Fibroblast of skin of right quadriceps (primary cell): ENCODE results near the gene BCR.

Experiments used
- DNase-seq: peaks from one replicate; pipeline ENCODE4 v3.0.0-alpha.2; 2013

Gene BCR

DNA sequence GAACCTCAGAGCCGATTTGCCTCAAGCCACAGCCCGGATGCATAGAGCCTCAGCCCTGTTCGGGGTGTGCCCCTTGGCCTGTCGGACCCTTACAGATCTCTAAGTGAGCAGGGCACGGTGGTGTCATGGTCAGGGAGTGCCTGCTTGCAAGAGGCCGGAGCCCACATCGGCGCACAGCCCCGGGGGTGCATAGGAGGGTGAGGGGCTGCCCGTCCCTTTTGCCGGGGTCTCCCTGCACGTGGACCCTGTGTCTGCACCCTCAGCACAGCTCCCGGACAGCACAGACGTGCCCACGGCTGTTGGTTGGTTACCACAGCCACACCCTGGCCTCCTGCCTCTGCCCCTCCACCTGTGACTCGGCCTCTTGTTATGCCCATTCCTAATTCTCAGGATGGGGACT, 28.5 kb upstream of the BCR start:
- DNase-seq: no peak

DNA sequence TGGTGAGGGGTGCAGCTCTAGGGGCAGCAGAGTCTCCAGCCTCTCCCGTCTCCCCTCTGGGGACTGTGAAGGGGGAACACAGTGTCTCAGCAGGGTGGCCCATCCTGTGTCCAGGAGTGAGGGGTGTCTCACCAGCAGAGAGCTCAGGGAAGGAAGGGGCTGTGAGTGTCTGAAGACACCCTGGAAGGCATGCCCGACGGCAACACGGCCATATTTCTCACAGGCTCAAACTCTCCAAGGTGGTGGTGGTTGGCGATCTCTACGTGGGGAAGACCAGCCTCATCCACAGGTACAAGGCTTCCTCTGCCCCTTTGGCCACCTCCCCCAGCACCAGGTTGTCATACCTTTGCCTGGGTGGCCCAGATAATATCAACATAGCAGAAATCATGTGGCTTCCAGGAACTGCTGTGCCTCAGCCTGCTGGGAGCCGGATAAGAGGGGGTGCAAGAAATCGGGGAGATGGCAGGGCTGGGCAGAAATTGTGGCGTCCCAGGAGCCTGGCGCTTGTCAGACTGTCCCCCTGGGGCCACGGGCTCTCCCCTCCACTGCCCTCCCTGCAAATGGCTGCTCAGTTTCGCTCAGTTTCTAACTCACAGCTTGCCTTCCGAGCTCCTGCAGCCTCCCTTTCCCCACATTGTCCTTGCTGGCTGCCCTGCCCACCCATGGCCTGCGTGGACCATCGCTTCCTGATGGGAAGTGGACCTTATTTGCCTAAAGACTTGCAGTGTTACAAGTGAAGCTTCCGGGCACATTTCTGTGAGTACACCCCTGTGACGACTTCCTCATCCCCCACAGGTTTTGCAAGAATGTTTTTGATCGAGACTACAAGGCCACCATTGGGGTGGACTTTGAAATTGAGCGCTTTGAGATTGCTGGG, 27.8 kb upstream of the BCR start:
- no peak for DNase-seq

DNA sequence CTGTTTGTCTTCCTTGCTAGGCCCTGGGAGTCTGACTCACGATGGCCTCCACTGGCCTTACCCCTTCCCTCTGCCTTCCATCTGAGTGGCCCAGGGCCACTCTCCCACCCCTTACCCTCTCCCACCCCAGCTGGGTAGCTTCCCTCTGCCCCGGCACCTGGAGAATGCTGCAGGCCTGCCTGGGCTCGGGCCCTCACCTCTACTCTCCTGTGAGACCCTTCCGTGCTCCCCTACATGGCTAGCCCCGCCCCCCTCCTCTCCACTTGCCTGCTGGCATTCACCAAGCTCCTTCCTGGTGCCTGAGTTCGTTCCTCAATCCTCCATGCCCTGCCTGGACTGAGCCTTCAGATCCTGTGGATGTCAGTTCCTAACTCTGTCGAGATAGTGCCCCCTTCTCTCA, 26.3 kb upstream of the BCR start:
- DNase-seq: no peak

DNA sequence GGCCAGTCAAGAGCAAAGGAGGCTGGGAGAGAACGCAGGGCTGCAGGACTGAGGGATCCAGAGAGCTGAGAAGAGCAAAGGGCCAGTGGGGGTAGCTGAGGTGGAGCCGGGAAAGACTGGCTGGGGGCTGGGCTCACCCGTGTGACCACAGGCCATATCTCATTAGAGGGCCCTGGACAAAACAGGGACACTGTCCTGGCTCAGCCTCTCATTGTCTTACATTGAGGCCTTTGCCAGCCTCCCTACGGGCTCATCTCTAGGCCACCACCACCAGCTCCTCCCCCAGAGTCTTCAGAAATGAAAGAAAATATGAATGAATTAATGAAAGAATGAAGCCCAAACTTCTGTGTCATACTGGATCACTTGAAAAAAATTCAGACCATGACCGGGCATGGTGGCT, 25.8 kb upstream of the BCR start:
- no peak for DNase-seq

DNA sequence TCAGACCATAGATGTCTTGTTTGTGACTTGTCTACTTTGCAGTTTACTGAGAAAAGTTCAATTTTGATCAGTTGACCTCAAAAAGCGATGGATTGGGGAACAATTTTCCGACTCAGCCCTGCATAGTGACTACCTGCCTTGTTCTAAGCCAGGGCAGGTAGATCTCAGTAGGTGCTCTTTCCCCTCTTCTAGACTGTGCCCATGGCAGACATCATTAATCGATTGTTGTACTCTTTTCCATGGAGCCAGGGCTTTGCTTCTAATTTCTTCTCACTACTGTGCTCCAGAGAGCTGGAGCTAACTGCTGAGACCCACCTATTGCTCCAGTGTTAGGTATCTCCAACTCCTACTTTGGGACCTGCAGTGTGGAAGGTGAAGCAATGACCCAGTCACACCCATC, 25.2 kb upstream of the BCR start:
- no peak for DNase-seq

DNA sequence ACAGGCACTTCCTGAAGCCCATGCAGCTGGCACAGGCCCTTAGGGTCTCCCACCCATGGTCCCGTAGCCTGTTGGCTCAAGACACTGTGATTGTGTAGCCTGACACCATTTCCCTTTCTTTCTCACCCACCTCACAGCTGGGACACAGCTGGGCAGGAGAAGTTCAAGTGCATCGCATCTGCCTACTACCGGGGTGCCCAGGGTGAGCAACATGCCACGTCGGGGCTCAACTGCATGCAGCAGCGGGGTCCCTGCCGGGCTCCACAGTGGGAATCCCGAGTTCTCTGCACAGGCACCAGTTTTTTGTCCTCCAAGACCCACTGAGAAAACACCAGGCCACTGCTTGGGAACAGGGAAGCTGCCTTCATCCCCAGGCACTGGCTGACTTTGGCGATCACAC, 24.5 kb upstream of the BCR start:
- no peak for DNase-seq

DNA sequence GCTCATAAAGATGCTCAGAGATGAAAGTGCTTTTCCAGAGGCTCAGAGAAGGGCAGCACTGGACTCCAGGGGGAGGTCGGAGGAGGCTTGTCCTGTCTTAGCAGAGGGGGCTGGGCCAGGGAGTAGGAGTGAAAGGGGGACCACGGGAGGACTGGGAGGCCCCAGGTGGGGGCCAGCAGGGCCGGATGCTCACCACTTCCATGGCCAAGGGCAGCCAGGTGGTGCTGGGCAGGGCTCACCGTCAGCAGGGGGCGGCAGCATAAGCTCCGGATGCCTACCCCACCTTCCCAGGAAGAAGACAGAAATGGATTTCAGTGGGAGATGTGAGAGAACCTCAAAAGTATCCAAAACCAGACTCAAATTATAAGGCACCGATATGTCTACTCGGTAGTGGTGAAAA, 24.0 kb upstream of the BCR start:
- no peak for DNase-seq

DNA sequence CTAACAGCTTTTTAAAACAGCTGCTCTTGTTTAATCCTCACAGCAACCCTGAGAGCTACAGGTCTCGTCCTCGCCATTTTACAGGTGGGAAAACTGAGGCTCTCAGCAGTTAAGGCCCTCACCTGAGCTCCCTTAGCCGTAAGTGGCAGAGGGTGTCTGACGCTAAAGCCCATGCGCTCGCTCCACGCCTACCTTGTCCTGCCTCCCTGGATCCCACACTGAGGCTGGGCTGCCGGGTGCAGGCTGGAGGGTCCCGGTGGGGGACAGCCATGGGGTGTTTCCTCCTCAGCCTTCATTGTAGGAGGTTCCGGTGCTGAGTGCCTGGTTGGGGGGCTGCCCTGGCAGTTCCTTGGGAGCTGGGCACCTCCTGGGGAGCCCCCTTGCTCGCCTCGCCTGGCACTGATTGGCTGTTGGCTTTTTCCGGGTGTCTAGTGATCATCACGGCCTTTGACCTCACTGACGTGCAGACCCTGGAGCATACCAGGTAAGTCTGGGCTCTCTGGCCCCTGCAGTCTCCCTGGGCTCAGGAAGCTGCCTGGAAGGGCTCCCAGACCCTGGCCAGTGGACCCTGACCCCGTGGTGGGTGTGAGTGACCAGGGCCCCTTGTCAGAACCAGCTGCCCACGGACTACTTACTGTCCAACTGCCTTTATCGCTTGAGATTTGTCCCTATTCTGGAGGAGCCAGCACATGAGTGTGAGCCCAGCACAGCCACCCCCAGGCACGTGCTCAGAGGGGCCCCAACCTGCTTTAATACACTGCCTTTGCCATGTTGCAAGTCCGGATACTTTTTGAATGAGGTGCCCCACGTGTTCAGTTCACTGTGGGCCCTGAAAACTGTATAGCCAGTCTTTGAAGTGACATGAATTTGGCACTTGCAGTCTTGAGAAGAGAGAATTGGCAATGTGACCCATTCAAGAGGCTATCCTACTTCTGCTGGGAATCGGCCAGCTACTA, 22.5 kb upstream of the BCR start:
- no peak for DNase-seq

DNA sequence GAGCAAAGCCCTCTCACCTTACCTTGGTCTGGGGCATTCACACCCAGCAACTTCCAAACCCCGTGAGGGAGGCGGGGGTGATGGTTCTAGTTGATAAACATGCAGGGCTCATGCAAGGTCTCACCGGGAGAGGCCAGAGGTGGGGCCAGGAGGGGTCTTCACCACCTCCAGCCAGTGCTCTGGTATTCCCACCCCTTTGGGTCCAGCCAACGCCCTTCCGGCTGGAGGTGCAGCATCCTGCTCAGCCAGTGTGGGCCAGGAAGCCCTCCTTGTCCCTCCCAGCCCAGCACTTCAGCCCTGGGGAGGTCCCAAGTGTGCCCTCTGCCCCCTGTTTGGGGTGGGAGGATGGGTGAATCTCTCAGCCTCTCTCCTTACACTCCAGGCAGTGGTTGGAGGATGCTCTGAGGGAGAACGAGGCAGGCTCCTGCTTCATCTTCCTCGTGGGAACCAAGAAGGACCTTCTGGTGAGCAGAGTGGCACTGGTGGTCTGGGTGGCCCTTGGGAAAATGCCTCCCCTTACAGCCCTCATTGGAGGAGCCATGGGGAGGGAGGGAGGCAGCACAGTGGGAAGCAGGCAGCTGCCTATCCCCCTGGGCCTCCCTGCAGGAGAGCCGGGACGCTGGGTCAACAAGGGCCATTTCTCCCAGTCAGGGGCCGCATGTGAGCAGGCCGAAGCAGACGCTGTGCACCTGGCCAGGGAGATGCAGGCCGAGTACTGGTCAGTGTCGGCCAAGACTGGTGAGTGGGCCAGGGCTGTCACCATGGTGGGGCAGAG, 21.6 kb upstream of the BCR start:
- DNase-seq: no peak

DNA sequence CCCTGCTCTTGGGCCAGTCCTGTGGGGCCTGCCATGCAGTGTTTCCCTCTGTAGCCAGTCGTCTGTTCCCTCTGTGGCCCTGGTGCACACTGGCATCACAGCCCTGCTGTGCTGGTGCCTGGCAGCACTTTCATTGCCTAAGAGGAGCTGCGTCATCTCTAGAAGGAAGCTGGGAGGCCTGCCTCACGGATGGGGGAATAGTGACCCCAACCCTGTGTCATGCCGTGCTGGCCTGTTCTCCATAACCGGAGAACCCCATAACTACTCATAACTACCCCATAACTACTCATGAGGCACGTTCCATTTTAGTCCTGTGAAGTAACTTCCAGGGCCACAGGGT, 21.0 kb upstream of the BCR start:
- DNase-seq: no peak

DNA sequence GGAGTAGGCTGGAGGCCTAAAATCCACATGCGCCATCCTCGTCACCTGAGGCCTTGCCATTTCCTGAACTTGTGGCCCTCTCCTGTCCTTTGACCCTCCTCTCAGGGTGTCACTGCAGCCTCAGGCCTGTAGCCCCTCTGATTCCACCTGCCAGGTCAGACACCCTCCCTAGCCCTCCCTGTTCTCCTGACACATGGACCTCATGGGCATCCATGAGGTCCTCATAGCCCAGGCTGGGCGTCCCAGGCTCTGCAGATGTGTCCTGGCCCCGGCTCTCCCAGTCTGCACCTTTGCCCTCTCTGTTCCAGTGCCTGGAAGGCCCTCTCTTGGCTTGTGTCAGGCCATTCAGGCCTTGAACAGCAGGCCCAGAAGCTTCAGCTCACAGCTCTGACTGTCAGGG, 19.3 kb upstream of the BCR start:
- DNase-seq: no peak

DNA sequence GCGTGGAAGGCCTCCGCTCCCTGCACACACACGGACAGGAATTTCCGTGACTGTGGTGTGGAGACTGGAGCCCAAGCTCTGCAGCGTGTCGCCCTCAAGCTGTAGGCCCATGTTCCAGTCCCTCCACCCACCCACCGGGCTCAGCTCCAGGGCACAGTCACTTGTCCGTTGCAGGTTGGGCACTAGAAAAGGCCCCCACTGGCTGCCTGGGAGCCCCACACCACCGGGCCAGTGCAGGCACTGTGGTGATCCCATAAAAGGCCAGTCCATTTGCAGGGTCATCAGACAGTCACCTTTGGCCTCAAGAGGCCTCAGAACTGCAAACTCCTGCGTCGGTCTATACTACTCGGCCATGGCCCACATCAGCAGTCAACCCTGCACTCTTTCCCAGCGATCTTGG, 18.7 kb upstream of the BCR start:
- no peak for DNase-seq

DNA sequence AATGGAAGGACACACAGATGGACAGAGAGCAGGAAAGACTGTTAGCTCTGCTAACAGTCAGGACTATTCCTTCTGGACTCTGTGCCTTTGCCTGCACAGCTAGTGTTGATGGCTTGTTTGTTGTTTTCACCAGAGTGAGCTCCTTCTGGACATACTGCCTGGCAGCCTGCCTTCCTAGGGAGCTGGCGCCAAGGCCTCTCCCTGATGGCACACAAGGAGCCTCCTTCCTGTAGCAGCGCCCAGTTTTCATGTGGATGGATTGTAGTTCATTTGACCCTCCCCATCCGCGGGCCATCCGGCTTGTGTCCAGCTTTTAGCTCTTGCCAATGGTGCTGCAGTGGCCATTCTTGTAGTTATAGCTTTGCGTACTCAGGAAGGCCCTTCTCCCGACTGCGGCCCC, 16.6 kb upstream of the BCR start:
- no peak for DNase-seq

DNA sequence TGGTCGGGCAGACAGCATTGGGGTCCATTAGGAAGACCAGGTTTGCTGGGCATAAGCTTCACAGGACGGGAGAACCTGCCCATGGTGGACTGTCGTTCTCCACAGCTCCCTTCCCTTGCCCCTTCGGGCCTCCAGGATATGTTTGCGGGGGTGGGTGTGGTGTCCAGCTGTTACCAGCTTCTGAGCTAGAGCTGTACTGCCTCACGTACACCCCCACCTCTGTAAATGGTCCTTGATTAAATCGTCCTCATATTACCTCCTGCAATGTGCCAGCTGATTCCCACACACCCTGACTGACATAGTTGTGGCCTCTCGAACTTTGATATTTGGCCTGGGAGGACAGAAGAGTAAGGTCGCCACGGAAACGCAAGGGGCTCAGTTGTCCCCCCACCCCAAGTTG, 16.2 kb upstream of the BCR start:
- DNase-seq: no peak

DNA sequence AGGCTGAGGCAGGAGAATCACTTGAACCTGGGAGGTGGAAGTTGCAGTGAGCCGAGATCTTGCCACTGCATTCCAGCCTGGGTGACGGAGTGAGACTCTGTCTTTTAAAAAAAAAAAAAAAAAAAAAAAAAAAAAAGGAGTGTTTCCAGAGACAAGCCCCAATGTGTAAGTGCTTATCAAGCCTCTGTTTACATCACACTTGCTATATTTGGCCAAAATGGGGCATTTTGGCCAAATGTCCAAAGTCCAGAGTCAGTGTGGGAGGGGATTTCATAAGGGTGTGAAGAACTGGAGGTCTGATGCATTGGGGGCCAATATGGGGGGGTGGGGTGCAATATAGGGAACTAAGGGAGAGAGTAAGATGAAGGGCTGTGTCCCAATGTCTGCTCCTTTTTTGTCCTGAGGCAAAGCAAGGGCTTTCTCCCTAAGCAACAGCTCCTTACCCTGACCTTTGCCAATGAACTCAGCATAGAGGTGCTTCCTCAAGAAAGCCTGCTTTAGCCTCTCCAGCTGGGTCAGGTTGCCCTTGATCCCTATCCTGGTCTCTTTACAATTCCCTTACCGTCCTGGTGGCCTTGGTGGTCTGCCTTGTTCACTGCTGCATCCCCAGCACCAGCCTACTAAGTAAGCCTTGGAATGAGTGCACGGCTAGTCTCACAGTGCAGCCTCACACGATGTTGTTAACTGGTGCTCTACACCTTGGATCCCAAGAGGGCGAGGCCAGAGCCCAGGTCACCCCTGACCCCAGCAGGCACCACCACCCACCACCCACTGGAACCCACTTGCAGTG, 14.1 kb upstream of the BCR start:
- DNase-seq: no peak

DNA sequence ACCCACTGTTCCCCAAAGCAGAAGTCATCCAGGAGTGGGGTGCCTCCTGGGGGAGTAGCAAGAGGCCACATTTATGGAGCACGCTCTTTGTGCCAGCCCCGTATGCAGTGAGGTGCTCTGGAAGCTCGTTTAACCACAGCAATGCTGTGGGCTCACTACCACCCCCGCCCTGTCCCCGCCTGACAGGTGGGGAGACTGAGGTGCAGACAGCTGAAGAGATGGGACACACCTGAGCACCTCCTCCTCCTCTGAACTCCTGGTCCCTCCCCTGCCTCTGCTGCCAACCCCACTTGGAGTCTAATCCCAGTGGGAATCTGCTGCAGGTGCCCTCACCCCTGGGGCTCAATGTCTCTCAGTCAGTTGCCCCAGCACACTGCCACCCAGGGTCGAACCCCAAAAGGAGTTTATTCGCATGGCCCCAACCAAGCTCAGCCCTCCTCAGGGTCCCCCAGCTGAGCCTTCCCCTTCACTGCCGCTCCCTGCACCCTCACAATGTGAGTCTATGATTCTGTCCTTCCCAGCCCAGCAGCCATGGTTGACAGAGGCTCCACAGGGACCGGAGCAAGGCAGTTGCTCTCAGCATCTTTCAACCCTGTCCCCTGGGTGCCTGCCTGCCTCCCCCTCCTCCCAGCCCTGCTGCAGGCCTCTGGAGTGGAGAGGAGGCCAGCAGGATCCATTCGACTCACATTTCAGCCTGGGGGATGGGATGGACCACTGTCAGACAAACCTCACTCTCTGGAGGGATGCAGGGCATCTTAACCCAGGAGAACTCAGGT, 13.3 kb upstream of the BCR start:
- DNase-seq: no peak

DNA sequence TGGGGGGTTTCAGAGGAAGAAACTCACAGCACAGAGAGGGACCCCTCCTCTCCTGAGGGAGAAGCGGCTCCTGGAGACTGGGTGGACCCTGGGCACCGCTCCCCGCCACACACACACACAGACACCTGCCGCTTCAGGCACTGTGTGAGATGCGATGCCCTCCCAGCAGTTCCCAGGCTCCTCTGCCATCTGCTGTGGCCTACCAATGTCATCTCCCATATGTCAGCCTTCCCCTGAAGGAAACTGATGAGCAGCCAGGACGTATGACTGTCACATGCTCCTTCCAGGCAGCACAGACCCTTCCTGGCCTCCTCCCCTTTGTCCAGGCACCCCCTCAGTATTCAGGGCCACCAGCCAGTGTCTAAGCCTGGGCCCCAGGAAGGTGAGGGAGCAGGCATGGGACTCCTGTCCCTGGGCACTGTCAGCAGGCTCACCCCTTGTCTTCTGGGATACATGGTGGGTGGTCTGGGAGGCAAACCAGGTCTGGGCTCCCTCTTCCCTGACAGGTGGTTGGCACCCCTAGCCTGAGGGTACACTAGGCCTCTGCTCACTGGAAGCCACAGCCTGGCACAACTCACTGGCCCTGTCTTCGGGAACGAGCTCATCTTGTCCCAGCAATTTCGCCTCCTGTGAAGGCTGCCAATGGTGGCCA, 11.8 kb upstream of the BCR start:
- DNase-seq: no peak

DNA sequence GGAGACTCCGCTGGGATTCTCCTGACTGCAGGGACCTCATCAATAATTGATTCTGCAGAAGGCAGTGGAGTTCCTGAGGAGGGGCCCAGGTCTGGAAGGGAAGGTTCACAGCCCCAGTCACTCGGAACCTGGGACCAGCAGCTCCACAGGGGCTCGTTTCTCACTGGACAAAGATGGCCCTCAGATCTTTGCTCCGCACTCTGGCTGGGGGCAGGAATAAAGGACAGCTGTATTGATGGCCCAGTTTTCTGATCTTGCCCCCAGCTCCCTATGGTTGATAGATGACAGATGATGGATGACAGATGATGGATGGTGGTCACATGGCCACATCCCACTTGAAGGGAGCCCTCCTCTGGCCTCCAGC, 11.3 kb upstream of the BCR start:
- DNase-seq: no peak

DNA sequence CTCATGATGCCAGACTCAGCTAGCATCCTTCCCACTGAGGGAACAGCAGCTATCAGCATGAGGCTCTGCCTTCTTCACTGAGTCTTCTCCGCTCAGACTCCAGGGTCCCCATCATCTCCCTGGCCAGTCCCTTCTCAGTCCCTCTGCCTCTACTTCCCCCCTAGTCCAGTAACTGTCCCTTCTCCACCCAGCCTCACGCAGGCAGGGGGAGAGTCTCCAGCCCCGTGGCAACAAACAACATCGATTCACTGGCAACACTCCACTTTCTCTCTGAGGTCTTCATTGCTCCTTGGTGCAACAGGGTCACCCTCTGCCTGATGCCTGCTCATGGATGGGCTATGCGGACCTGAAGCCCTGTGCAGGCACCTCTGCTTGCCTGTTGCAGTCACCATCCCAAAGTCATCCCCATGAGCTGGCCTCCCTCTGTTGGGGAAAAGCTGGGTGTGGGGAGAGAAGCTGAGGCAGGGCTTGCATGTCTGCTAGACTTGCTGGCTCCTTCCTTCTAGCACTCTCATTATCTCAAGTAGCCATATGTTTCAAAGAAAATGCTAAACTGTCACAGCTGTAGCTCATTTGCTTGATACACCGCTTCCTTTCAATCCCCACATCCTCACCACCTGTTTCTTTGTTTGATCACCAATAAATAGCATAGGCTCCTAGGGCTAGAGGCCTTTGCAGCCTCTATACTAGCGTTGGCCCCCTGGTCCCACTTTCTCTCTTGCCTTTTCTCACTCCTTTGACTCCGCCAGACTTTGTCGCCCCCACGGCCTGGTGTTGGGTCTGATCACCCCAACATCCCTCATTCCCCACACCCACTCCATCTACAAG, 4.3 kb upstream of the BCR start:
- no peak for DNase-seq

DNA sequence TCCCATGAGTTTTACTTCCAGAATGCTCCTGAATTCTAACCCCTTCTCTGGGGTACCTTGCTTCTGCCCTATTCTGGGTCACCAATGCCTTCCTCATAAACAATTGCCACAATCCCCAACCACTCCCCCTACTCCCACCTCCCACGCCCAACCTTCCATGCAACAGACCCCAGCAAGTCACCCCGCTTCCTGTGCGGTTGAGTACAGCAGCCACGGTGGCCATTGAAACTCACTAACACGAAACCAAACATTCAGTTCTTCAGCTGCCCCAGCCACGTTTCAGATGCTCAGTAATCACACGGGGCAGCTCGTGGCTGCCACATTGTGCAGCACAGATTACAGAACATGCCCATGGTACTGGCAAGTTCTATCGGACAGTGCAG, 3.7 kb upstream of the BCR start:
- no peak for DNase-seq
